Mammary epithelial cell (primary cell): ENCODE data around the gene DCC.

Experiments
- EZH2 ChIP-seq: IDR thresholded peaks from 2 replicates; pipeline ENCODE4 v1.6.1; 2012; ENCODE audit warnings: low read length, inconsistent platforms, borderline replicate concordance
- TF ChIP-seq, protein P1 (sequence below), 2 donors: IDR thresholded peaks in 1 of 2; conservative IDR thresholded peaks in 1 of 2; 2 replicates each; pipeline ENCODE4 v1.5.1; 2011 to 2012; ENCODE audit warnings: inconsistent platforms in 2 of 2, low read length in 2 of 2, mild to moderate bottlenecking in 2 of 2, control low read depth in 1 of 2, low read depth in 1 of 2; ENCODE audit not compliant: insufficient read depth in 1 of 2; ENCODE audit errors: extremely low read depth in 1 of 2

DNA sequence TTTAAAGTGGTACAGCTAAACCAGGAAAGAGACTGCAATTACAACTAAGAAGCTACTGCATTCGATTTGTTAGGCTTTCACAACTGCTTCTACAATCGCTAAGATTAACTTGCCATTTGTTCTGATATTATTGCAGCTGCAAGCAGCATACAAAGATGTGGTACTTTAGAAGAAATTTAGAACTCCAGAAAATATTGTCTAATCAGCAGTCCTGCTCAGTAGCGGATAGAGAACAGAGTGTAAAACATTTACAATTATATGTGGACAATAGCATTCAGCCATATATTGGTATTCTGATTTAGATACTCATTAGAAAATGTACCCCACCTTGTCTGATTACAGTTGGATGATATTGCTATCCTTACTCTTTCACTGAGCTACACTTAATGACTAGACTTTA is 265.3 kb downstream of the DCC start:
- TF ChIP-seq, protein P1, sequence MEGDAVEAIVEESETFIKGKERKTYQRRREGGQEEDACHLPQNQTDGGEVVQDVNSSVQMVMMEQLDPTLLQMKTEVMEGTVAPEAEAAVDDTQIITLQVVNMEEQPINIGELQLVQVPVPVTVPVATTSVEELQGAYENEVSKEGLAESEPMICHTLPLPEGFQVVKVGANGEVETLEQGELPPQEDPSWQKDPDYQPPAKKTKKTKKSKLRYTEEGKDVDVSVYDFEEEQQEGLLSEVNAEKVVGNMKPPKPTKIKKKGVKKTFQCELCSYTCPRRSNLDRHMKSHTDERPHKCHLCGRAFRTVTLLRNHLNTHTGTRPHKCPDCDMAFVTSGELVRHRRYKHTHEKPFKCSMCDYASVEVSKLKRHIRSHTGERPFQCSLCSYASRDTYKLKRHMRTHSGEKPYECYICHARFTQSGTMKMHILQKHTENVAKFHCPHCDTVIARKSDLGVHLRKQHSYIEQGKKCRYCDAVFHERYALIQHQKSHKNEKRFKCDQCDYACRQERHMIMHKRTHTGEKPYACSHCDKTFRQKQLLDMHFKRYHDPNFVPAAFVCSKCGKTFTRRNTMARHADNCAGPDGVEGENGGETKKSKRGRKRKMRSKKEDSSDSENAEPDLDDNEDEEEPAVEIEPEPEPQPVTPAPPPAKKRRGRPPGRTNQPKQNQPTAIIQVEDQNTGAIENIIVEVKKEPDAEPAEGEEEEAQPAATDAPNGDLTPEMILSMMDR (conservative IDR thresholded peaks at IDR 0.05 in 1 of 2, IDR thresholded peaks at IDR 0.05 in 1 of 2; ENCODE audit: extremely low read depth in 1 of 2, insufficient read depth in 1 of 2, low read depth in 1 of 2, low read length in 2 of 2): no peak
- no peak for TF ChIP-seq EZH2
